Cortex of kidney (tissue), 1 donor: ENCODE measurements around the gene PDE4D.
"Not testable (repeated sequence)": the region's sequence is repeated elsewhere in the genome, so short reads cannot be mapped to it uniquely, and the experiment has no call there.

Source experiments
- DNase-seq: peaks from one replicate; lab custom pipeline; 2025; lab: John Stamatoyannopoulos, UW

Gene PDE4D

DNA sequence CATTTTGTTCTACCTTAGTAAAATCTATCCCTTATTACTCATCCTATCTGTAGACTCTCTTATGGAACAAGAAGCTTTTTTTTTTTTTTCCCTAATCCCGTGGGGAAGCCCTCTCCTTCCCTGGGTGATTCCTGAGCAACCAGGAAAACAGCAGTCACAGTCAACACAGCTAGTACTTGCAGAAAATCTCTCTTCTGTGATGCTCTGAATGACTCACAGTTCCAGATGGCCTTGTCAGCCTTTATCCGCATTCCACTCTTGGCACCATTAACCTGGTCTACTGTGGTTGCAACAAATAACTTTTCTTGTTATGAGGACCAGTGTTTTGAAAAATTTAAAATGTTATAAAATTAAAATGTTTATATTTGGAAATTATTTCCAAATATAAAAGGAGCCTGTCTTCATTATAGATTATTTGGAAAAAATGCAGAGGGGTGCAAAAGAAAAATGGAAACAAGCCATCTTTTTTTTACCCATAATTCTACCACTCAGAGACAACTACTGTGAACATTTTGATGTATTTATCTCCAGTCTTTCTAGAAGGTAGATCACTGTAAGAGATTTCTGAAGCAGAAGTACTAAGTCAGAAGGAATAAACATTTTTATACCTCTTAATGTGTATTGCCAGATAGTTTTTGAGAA lies 824.0 kb downstream of the PDE4D start:
- DNase-seq: no peak

- no peak for DNase-seq
These were observed 825.4 kb downstream of the PDE4D start for GRCh38 chr5:59067956-59068656.

GRCh38 chr5:59066367-59067163 lies 827.0 kb downstream of the PDE4D start:
- no peak for DNase-seq

GRCh38 chr5:59065554-59065953 lies 828.0 kb downstream of the PDE4D start:
- no peak for DNase-seq

GRCh38 chr5:59064293-59064692 lies 829.2 kb downstream of the PDE4D start:
- DNase-seq: no peak

DNA sequence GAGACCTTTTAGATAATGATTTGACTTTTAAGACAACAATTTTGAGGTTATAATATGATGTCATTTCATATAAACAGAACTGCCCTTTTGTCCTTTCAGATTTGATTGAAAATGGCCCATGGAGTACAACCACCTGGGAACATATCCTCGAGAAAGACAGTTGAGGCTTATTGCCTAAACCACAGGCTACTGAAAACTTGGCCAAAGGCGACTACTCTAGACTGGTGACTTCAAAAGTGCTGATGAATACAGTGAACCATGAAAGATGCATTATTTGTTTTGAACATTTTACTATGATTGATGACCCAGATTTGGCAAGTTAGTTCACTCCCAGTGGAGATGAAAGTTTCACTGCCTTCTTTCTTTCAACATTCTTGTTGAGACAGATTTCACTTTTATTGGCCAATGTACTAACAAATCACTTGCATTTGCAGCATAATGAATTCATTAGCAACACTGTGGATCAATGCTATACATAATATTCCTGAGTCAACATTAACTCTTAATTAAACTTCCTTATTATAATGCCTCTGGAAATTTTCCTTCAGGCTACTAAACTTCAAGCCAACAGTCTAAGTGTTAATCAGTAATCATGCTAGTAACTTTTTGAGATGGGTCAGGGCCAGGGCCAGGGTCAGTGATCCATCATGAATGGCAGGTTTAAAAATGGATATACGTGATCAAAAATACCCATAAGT lies 830.4 kb downstream of the PDE4D start:
- DNase-seq: no peak

GRCh38 chr5:59061377-59061776 lies 832.1 kb downstream of the PDE4D start:
- DNase-seq: no peak

GRCh38 chr5:59058969-59059687 lies 834.4 kb downstream of the PDE4D start:
- no peak for DNase-seq

DNA sequence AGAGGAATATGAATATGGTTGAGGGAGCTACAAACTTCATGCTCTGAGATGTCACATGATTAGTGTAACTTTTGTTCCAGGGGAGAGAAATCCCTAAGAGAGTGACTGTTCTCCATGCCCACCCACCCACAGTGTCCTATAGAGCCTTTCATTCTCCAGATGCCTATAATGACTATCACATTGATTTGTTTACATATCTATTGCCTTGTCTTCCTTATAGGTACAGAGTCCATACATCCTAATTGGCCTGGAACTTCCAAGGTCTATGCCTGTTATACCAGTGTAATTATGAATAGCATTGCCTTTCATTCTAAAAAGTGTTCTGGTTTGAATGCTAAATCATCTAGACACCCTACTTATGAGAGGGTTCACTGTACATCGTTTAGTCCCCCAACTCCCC lies 835.3 kb downstream of the PDE4D start:
- DNase-seq: no peak

DNA sequence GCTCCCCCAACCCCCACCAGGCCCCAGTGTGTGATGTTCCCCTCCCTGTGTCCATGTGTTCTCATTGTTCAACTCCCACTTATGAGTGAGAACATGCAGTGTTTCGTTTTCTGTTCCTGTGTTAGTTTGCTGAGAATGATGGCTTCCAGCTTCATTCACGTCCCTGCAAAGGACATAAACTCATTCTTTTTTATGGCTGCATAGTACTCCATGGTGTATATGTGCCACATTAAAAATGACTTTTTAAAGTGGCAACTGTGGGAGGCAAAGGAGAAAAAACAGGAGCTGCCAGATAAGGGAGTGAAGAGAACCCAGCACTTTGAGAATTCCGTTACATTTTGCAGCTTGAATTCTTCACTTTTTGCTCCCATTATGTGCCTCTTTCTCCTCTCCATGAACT lies 836.9 kb downstream of the PDE4D start:
- not testable (repeated sequence) for DNase-seq

- no peak for DNase-seq
These were observed 837.6 kb downstream of the PDE4D start for GRCh38 chr5:59055745-59056448.

DNA sequence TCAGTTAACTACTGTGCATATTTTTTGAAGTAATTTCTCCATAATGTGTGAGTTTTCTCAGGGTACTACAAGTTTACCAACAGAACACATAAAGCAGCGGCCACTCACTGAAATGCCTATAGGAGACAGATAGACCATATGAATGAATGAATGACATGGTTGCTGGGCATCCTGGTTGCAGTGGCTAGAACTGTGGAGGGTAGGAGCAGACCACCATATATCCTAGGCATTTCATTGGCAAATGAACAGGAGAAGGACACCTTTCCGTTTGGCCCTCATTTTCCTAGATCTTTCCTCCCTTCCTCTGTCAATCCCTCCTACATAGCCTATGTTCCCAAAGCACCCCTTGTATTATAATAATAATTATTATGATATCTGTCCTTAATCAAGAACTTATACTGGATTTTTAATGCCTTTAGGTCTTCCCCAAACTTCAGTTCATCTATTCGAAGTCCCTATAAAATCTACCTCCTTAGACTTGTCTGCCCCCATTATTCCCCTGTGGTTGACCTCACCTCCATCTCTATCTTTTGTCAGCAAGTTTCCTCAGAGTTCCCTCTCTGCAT lies 838.5 kb downstream of the PDE4D start:
- DNase-seq: no peak

DNA sequence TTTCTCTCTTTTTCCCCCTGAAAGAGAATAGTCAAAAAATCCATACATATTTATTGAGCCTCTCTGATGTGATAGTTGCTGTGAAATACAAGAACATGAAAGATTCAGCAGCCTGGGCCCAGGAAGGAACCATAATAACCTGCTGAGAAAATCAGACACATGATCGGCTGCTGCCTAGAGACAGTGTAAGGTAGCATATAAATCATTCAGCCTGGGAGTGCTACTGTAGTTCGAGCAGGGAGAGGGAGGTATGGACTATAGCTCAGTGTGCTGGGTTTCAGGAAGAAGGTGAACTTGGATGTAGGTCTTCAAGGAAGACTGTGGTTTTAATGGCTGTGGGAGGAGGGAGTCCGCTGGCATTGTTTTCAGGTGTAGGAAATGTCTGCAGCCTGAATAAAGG lies 841.6 kb downstream of the PDE4D start:
- no peak for DNase-seq

DNA sequence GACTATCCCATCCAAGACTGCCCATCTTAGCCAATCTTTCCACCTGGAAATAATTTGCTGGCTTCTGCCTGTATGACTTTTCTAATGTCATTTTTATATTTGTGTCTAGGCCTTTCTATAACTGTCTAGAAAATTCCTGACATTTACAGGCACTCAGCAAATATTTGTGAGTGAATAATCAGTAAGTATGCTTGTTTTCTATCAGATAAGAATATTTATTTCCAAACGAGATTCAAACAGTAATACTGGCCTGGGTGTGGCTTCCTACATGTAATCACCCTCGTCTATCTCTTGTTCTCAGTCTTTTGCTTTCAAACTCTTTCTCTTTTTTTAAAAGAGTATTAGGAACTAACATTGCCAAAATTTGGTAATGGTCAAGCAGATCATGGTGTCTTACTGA lies 844.4 kb downstream of the PDE4D start:
- DNase-seq: no peak

- no peak for DNase-seq
These were observed 851.1 kb downstream of the PDE4D start for GRCh38 chr5:59042201-59043055.

- DNase-seq: no peak
These were observed 852.2 kb downstream of the PDE4D start for GRCh38 chr5:59041355-59041754.

- DNase-seq: no peak
These were observed 852.7 kb downstream of the PDE4D start for GRCh38 chr5:59040804-59041201.

DNA sequence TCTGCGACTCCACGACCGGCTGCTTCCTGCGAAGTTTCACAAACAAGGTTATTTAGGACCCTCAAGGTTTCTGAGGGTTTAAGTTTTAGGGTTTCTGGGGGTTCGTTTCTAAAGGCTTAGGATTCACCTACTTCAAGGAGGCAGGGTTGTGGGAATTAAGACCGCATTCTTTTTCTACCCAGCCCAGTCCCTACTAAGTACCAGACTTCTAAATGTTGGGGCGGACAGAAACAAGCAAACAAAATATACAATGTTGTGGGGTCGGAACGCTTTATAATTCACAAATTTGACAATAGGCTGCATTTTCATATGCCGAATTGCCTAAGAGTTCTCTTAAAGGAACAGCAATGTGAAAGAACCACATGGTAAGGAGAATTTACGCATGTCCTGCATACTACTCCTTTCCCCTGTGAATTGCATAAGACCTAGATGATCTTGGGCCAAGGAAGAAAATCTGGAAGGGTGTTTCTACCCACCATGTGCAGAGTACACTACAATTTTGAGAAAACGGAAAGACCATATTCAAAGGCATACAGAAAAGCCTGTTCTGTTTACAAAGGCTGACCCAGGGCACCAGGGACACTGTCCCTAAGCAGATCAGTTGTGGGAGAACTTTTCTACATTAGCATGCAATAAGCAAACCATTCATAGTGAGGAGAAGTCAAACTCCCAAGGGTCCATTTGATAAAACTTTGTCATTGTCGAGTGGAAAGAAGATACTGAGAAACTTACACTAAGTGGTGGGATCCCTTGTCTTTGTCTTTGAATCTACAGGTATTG lies 853.3 kb downstream of the PDE4D start:
- no peak for DNase-seq
